SH-SY5Y (cell line): ENCODE results near the gene TXLNB.

Source experiments
- GATA2 ChIP-seq: IDR thresholded peaks from 2 replicates; pipeline ENCODE4 v1.6.1; 2011; ENCODE audit warnings: mild to moderate bottlenecking, low read depth, low read length
- GATA3 ChIP-seq: IDR thresholded peaks from 2 replicates; pipeline ENCODE4 v1.6.1; 2011; ENCODE audit warnings: low read depth, mild to moderate bottlenecking, low read length, moderate library complexity

DNA sequence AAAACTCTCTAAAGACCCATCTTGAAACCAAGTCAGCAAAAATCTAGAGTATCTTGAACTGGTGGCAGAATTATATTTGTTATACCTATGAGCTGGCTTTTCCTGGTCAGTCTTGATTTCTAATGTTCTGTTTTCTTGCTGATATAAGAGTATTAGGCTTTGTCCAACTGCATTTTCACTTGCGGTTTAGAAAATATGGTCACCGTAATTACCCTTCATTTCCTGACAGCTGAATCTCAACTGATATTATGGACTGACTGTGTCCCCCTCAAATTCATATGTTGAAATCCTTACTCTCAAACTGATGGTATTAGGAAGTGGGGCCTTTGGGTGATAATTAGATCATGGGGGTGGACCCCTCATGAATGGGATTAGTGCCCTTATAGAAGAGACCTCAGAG, 72.1 kb downstream of the TXLNB start:
- TF ChIP-seq GATA2 (no peak), GATA3 (no peak)
